GM12878 (cell line): ENCODE measurements around the gene RASL11A. TPM values are rescaled to one million over a fixed set of nuclear protein-coding genes. Genes with fewer than 3 reads are reported as not detected.

Experiments used
- ATAC-seq: fragments of 200-7000 bp; cut with Tn5 transposase; 3 replicates; pipeline ENCODE4 v1.9.1; 2020; ENCODE audit warnings: mild to moderate bottlenecking, moderate library complexity
- BruUV-seq: library from RNA; stranded (reverse); fragments of 400-500 nt; replicated peaks from 2 replicates; lab custom pipeline; 2021; lab: Mats Ljungman, UMichigan
- CTCF ChIA-PET: fragments of 300-600 bp; sonication (Branson Sonifier 250); formaldehyde crosslinking; extraction: SDS; loops from one replicate; lab custom pipeline; 2021; ENCODE audit warnings: inconsistent platforms; lab: Yijun Ruan, JAX
- POLR2A ChIA-PET: fragments of 350-600 bp; formaldehyde crosslinking; extraction: SDS; loops from one replicate; lab custom pipeline; 2021; ENCODE audit warnings: inconsistent platforms; lab: Charles Lee
- RAD21 ChIA-PET: fragments of 300-600 bp; sonication (Branson Sonifier 250); formaldehyde crosslinking; loops from one replicate; lab custom pipeline; 2023; ENCODE audit warnings: antibody characterized with exemption; ENCODE audit not compliant: unreplicated experiment; lab: Charles Lee
- SMC1A ChIA-PET: fragments of 300-600 bp; sonication (Branson Sonifier 250); formaldehyde crosslinking; loops from one replicate; lab custom pipeline; 2023; ENCODE audit not compliant: unreplicated experiment, uncharacterized antibody; lab: Charles Lee
- DNase-seq: peaks from one replicate; pipeline ENCODE4 v3.0.0-alpha.2; 2011; ENCODE audit warnings: low read depth, low spot score
- FAIRE-seq: peaks from 3 replicates; lab custom pipeline; 2011; peaks lifted over from hg19 to GRCh38; lab: Jason Lieb, UNC
- H2AFZ ChIP-seq: 2 replicates; pipeline ENCODE4 v1.6.0; 2011; ENCODE audit warnings: low read depth, low read length, control low read depth; ENCODE audit not compliant: control insufficient read depth
- H3K27ac ChIP-seq: 2 replicates; pipeline ENCODE4 v1.5.1; 2011; ENCODE audit warnings: control low read depth; ENCODE audit not compliant: control insufficient read depth, insufficient read depth
- H3K27me3 ChIP-seq, 2 experiments: replicated peaks in 1 of 2; 2 replicates each; pipeline versions ENCODE4 v1.6.0 to v1.6.1; 2011; ENCODE audit warnings: low read length in 1 of 2; ENCODE audit not compliant: control insufficient read depth in 2 of 2, insufficient read depth in 2 of 2
- H3K36me3 ChIP-seq, 2 experiments: 2 replicates each; pipeline ENCODE4 v1.5.1; 2011; ENCODE audit warnings: low read length in 1 of 2; ENCODE audit not compliant: control insufficient read depth in 2 of 2, insufficient read depth in 2 of 2
- H3K4me1 ChIP-seq: 2 replicates; pipeline ENCODE4 v1.6.1; 2011; ENCODE audit warnings: mild to moderate bottlenecking, low read length, moderate library complexity, mixed read lengths; ENCODE audit not compliant: control insufficient read depth, insufficient read depth
- H3K4me2 ChIP-seq: 2 replicates; pipeline ENCODE4 v1.6.0; 2011; ENCODE audit warnings: control low read depth; ENCODE audit not compliant: control insufficient read depth, insufficient read depth
- H3K4me3 ChIP-seq: fragments of 200-600 bp; sonication (generic); 2 replicates; pipeline ENCODE4 v1.5.1; 2016
- H3K79me2 ChIP-seq: 2 replicates; pipeline ENCODE4 v1.6.0; 2011; ENCODE audit warnings: low read length; ENCODE audit not compliant: control insufficient read depth, insufficient read depth
- H3K9ac ChIP-seq: 2 replicates; pipeline ENCODE4 v1.8.0; 2011; ENCODE audit warnings: low read length, control low read depth, mixed read lengths; ENCODE audit not compliant: control insufficient read depth, insufficient read depth
- H3K9me3 ChIP-seq: replicated peaks from 3 replicates; pipeline ENCODE4 v1.5.1; 2011; ENCODE audit warnings: mild to moderate bottlenecking, low read length; ENCODE audit not compliant: control insufficient read depth, insufficient read depth
- H4K20me1 ChIP-seq: 2 replicates; pipeline ENCODE4 v1.6.0; 2011; ENCODE audit not compliant: control insufficient read depth, insufficient read depth
- ATF2 ChIP-seq: IDR thresholded peaks from 2 replicates; pipeline ENCODE4 v1.6.1; 2012; ENCODE audit warnings: low read length, inconsistent platforms
- ATF7 ChIP-seq: fragments of 450-650 bp; IDR thresholded peaks from 2 replicates; pipeline ENCODE4 v1.6.1; 2016; ENCODE audit warnings: low read depth, mild to moderate bottlenecking
- BHLHE40 ChIP-seq, 2 experiments: fragments of 450-650 bp in 1 of 2; IDR thresholded peaks; 2 replicates each; pipeline ENCODE4 v1.6.1; 2011 to 2017; ENCODE audit warnings: low read depth in 2 of 2, borderline replicate concordance in 1 of 2, improper control_type of control experiment in 1 of 2, low read length in 1 of 2, mild to moderate bottlenecking in 1 of 2
- PAX8 ChIP-seq: fragments of 450-650 bp; IDR thresholded peaks from 2 replicates; pipeline ENCODE4 v1.6.1; 2017; ENCODE audit warnings: mild to moderate bottlenecking, moderate library complexity
- WGBS: methylation state at CpG from one replicate; pipeline ENCODE4 v1.1.6; 2016; ENCODE audit warnings: low lambda C conversion rate; ENCODE audit not compliant: insufficient replicate concordance, insufficient coverage; ENCODE audit errors: missing lambda C conversion rate; 5-methylcytosine and 5-hydroxymethylcytosine counted together
- in situ Hi-C: fragments of 300-500 bp; cut with MboI; formaldehyde crosslinking; loops from 9 replicates; pipeline ENCODE4 v1.14.3; 2018; ENCODE audit warnings: mixed read lengths
- intact Hi-C: fragments of 100-400 bp; cut with micrococcal nuclease; formaldehyde crosslinking; loops from one replicate; pipeline ENCODE4 v1.14.2; 2022; ENCODE audit not compliant: unreplicated experiment
- polyA plus RNA-seq, 11 experiments: library from polyadenylated mRNA; depleted of rRNA in 4 of 11; unstranded in 6 of 11; stranded (reverse) in 5 of 11; fragments of >200 nt; fragmentation: Nextera tagmentation in 4 of 11; fragmentation: Illumina TruSeq in 1 of 11; extraction: Ambion mirVana in 4 of 11; extraction: Trizol in 1 of 11; gene quantifications; 1 replicate in 1 of 11; 2 replicates in 10 of 11; pipeline versions ENCODE4 v1.2.1 to v1.2.3, GENCODE V29; 2011 to 2016; ENCODE audit warnings: inconsistent platforms in 2 of 11, missing spikeins in 2 of 11, low read depth in 1 of 11
- total RNA-seq, 4 experiments: library from RNA; depleted of rRNA in 3 of 4; stranded (reverse); fragments of >200 nt in 3 of 4; fragmentation: Illumina TruSeq in 1 of 4; extraction: Trizol in 1 of 4; gene quantifications; 2 replicates each; pipeline versions ENCODE4 v1.2.1 to v1.2.3, GENCODE V29; 2013 to 2021

Gene RASL11A
- total and polyA plus RNA-seq, 10 of the 15 experiments (the other 5 are each of a cell fraction or from before 2014, with no cell fraction given): 0.04 to 1.3 (median 0.41) TPM; not detected in 1

GRCh38 chr13:27222100-27222499 is 48.5 kb upstream of the RASL11A start (continued):
- TF ChIP-seq ATF2: 0 out of 2 replicates have a peak, but pooled peaks have one; percentile 24
- peak; percentile 59; the same call in 1 of the 2 replicates for TF ChIP-seq ATF7
- peak in 1 of 2 experiments; percentile 28; a peak in 1 of 4 replicates for TF ChIP-seq BHLHE40 (IDR thresholded peaks at IDR 0.05; ENCODE audit: borderline replicate concordance in 1 of 2, low read depth in 2 of 2, low read length in 1 of 2)

DNA sequence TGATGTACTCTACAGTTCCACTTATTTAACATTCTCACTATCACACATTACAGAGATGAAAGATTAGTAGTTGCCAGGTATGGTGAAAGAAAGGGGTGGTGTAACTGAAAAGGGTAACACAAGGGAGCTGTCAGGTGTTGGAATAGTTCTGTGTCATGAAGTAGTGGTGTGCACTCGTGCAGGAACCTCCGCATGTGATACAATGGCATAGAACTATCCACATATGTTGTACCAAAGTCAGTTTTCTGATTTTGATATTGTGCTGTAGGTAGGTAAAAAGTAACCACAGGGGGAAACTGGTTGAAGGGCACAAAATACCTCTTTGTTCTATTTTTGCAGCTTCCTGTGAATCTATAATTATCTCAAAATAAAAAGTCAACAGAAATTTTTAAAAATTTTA is 43.6 kb upstream of the RASL11A start:
- Histone ChIP-seq H3K27me3 (no peaks in the 10 kb centered on the region), H3K4me3 (no peak overlapping the region), H3K36me3 (no peaks in the 10 kb centered on the region), H3K4me1 (peaks cover 11% of the 10 kb centered on the region), H3K9me3 (no peaks in the 10 kb centered on the region; the same call in 2 of the 3 replicates), H2AFZ (no peak overlapping the region), H4K20me1 (no peaks in the 10 kb centered on the region), H3K9ac (no peak overlapping the region), H3K27ac (no peak overlapping the region), H3K4me2 (peak overlapping the region; percentile 10; the same call in 1 of the 2 replicates), H3K79me2 (no peaks in the 10 kb centered on the region)
- TF ChIP-seq BHLHE40 (IDR thresholded peaks at IDR 0.05; ENCODE audit: borderline replicate concordance in 1 of 2, low read depth in 2 of 2, low read length in 1 of 2): peak; percentile 50 to 51; a peak in 2 of 4 replicates
- no peak for TF ChIP-seq PAX8
- in situ Hi-C loops (no loop called here), intact Hi-C loops (no loop called here)
- ChIA-PET CTCF (interaction anchor here (0.9 to 1.5 kb wide), 4 partner anchors 26 to 600 kb away, joined by 3 to 4 read pairs (median 4); no protein-coding TSS in a partner anchor), POLR2A (no interaction called here), RAD21 (interaction anchor here (0.8 to 1.0 kb wide), 2 partner anchors 94 to 108 kb away, joined by 3 read pairs; no protein-coding TSS in a partner anchor), SMC1A (interaction anchor here (0.6 to 1.1 kb wide), 2 partner anchors 100 to 242 kb away, joined by 3 to 4 read pairs; no protein-coding TSS in a partner anchor)
- FAIRE-seq (no peak), DNase-seq (no peak), ATAC-seq (peak; percentile 51)
- WGBS: 43% methylated on average over 2 of the region's 2 CpGs
- BruUV-seq: no TSS peak
